SU-DHL-6 (cell line): ENCODE data around the gene NKD1.

Experiments
- H2AFZ ChIP-seq: fragments of 200-600 bp; sonication (generic); 2 replicates; pipeline ENCODE4 v1.6.1; 2014; ENCODE audit warnings: low read depth, mild to moderate bottlenecking, moderate library complexity, mixed read lengths, antibody characterized with exemption, low read length; ENCODE audit not compliant: severe bottlenecking
- H3F3A ChIP-seq: fragments of 200-600 bp; shearing (Covaris generic); 2 replicates; pipeline ENCODE4 v1.6.0; 2016; ENCODE audit warnings: antibody characterized with exemption, mild to moderate bottlenecking; ENCODE audit not compliant: insufficient read depth
- H3K27ac ChIP-seq: fragments of 200-600 bp; sonication (generic); 2 replicates; pipeline ENCODE4 v1.5.1; 2016; ENCODE audit warnings: low read depth, mild to moderate bottlenecking, low read length, moderate library complexity, mixed read lengths
- H3K27me3 ChIP-seq: fragments of 200-600 bp; sonication (generic), shearing (Covaris generic); 2 replicates; pipeline ENCODE4 v1.6.0; 2014; ENCODE audit warnings: mild to moderate bottlenecking, low read length
- H3K36me3 ChIP-seq: fragments of 200-600 bp; sonication (generic); 2 replicates; pipeline ENCODE4 v1.6.1; 2014; ENCODE audit warnings: mild to moderate bottlenecking, low read length, mixed read lengths
- H3K4me2 ChIP-seq: fragments of 300-600, 200-600 bp; shearing (Covaris generic), sonication (generic); 2 replicates; pipeline ENCODE4 v1.6.0; 2014; ENCODE audit warnings: low read length, low read depth, mild to moderate bottlenecking; ENCODE audit not compliant: poor library complexity, severe bottlenecking
- H3K4me3 ChIP-seq: fragments of 200-600 bp; sonication (generic); 2 replicates; pipeline ENCODE4 v1.5.1; 2014; ENCODE audit warnings: antibody characterized with exemption, low read length, mild to moderate bottlenecking, mixed read lengths; ENCODE audit not compliant: insufficient read depth, poor library complexity, severe bottlenecking
- H3K79me2 ChIP-seq: fragments of 200-600 bp; sonication (generic); 2 replicates; pipeline ENCODE4 v1.6.1; 2014; ENCODE audit warnings: mild to moderate bottlenecking, low read length, moderate library complexity; ENCODE audit not compliant: insufficient read depth
- H3K9ac ChIP-seq: fragments of 200-600 bp; sonication (generic); 2 replicates; pipeline ENCODE4 v1.7.0; 2014; ENCODE audit warnings: mild to moderate bottlenecking, low read length
- H3K9me2 ChIP-seq: fragments of 200-600 bp; sonication (generic); replicated peaks from 2 replicates; pipeline ENCODE4 v1.6.1; 2014; ENCODE audit warnings: low read length; ENCODE audit not compliant: insufficient read depth
- H3K9me3 ChIP-seq: fragments of 200-600 bp; sonication (generic); 2 replicates; pipeline ENCODE4 v1.6.1; 2014; ENCODE audit warnings: low read length, mixed read lengths; ENCODE audit not compliant: insufficient read depth
- H4K20me1 ChIP-seq: fragments of 200-600 bp; sonication (generic); 2 replicates; pipeline ENCODE4 v1.6.1; 2014; ENCODE audit warnings: low read depth, mild to moderate bottlenecking, antibody characterized with exemption, low read length, moderate library complexity, mixed read lengths
- CTCF ChIP-seq: fragments of 200-600 bp; sonication (generic); IDR thresholded peaks from one replicate; pipeline ENCODE4 v1.5.1; 2017; ENCODE audit warnings: antibody characterized with exemption, mild to moderate bottlenecking, low read length, moderate library complexity; ENCODE audit not compliant: insufficient read depth, poor library complexity, severe bottlenecking
- EZH2phosphoT487 ChIP-seq: fragments of 200-600 bp; sonication (generic), shearing (Covaris generic); conservative IDR thresholded peaks from 2 replicates; pipeline ENCODE4 v1.6.1; 2018; ENCODE audit warnings: mild to moderate bottlenecking, antibody characterized with exemption, low read length, moderate library complexity, mixed read lengths

Gene NKD1

DNA sequence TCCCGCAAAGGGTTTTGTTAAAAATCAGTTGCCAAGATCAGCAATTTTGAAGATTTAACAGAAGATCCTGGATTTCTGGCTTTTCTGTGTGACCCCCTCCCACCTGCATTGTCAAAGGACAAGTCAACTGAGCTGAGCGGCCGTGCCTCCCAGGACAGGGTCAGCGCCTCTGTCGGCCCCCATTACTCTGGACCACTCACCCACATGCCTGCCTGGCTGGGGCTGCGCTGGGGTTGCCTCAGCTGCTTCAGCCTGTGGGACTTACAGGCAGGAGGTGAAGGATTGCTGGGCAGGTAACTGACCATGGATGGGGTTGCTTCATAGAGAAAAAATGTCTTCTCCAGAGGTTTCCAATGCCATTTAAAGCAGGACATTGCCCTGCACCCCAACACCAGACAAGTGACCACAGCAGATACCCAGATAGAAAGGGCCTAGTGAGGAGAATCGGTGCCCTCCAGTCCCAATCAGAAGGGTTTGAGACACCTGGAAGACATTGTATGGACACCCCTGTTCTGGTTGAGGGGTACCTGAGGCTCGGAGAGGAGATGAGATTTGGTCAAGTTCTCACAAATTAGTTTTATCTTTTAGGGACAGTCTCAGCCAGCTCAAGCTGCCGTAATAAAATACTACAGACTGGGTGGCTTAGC lies 80.1 kb downstream of the NKD1 start:
- H2AFZ ChIP-seq, result no peak overlapping the region
- no peak overlapping the region for H3K27ac ChIP-seq
- H4K20me1 ChIP-seq, result no peaks in the 10 kb centered on the region
- no peak overlapping the region for H3K4me3 ChIP-seq
- no peaks in the 10 kb centered on the region for H3K9me2 ChIP-seq
- no peaks in the 10 kb centered on the region for H3F3A ChIP-seq
- no peaks in the 10 kb centered on the region for H3K79me2 ChIP-seq
- no peaks in the 10 kb centered on the region for H3K9me3 ChIP-seq
- H3K9ac ChIP-seq, result no peak overlapping the region
- TF ChIP-seq CTCF (no peak), EZH2phosphoT487 (no peak)
- H3K4me2 ChIP-seq, result no peak overlapping the region
- H3K27me3 ChIP-seq, result no peaks in the 10 kb centered on the region
- H3K36me3 ChIP-seq, result no peaks in the 10 kb centered on the region

GRCh38 chr16:50629334-50629733 lies 81.1 kb downstream of the NKD1 start:
- Histone ChIP-seq H3K27ac (no peak overlapping the region), H3K4me2 (no peak overlapping the region), H3K79me2 (no peaks in the 10 kb centered on the region), H3K9me3 (no peaks in the 10 kb centered on the region), H3K4me3 (no peak overlapping the region), H4K20me1 (no peaks in the 10 kb centered on the region), H3K9me2 (no peaks in the 10 kb centered on the region), H3F3A (no peaks in the 10 kb centered on the region), H3K36me3 (no peaks in the 10 kb centered on the region), H2AFZ (no peak overlapping the region), H3K27me3 (no peaks in the 10 kb centered on the region), H3K9ac (no peak overlapping the region)
- TF ChIP-seq CTCF (no peak), EZH2phosphoT487 (no peak)

- Histone ChIP-seq H2AFZ (no peak overlapping the region), H4K20me1 (no peaks in the 10 kb centered on the region), H3K79me2 (no peaks in the 10 kb centered on the region), H3K36me3 (no peaks in the 10 kb centered on the region), H3K27ac (no peak overlapping the region), H3K27me3 (no peaks in the 10 kb centered on the region), H3K9me3 (no peaks in the 10 kb centered on the region), H3K9ac (no peak overlapping the region), H3K4me3 (no peak overlapping the region), H3K9me2 (no peaks in the 10 kb centered on the region), H3F3A (no peaks in the 10 kb centered on the region), H3K4me2 (no peak overlapping the region)
- TF ChIP-seq EZH2phosphoT487, result no peak
Measured at GRCh38 chr16:50630394-50631020, 82.3 kb downstream of the NKD1 start.
